Left ventricle myocardium inferior (tissue), 1 donor: ENCODE data around the gene SERPINB10. TPM values are rescaled to one million over a fixed set of nuclear protein-coding genes. Genes with fewer than 3 reads are reported as not detected.

Source experiments
- DNase-seq: peaks from one replicate; pipeline ENCODE4 v3.0.0-alpha.2; 2020
- H3K27ac ChIP-seq: fragments of 200-600 bp; replicated peaks from 2 replicates; pipeline ENCODE4 v1.8.0; 2021
- H3K27me3 ChIP-seq: fragments of 200-600 bp; 2 replicates; pipeline ENCODE4 v1.8.0; 2021; ENCODE audit warnings: low read depth
- H3K36me3 ChIP-seq: fragments of 200-600 bp; 2 replicates; pipeline ENCODE4 v1.8.0; 2021
- H3K4me1 ChIP-seq: fragments of 200-600 bp; 2 replicates; pipeline ENCODE4 v1.8.0; 2021
- H3K4me3 ChIP-seq: fragments of 200-600 bp; 2 replicates; pipeline ENCODE4 v1.8.0; 2021; ENCODE audit warnings: mild to moderate bottlenecking, moderate library complexity
- H3K9me3 ChIP-seq: fragments of 200-600 bp; replicated peaks from 2 replicates; pipeline ENCODE4 v1.8.0; 2021
- CTCF ChIP-seq: fragments of 200-600 bp; IDR thresholded peaks from 2 replicates; pipeline ENCODE4 v1.8.0; 2021; ENCODE audit warnings: antibody characterized with exemption, mild to moderate bottlenecking, borderline replicate concordance
- intact Hi-C: fragments of 100-400 bp; cut with micrococcal nuclease; formaldehyde crosslinking; loops from one replicate; pipeline ENCODE4 v1.11.0; 2022
- total RNA-seq: library from RNA; stranded (reverse); fragmentation: NEBNext Ultra II Directional; extraction: Animal tissue kit (Norgen Biotek cat#: 25700); gene quantifications from one replicate; pipeline ENCODE4 v1.2.1, GENCODE V29; 2021
- donor health status: DM: no; HTN: yes; CAD: no; lungs with severe emphysema.

The SERPINB10 gene
- total RNA-seq, 1 donor from 2014 or later, result not detected

- DNase-seq, result no peak
- H3K4me1 ChIP-seq, result peaks cover 7% of the 10 kb centered on the region
- no peaks in the 10 kb centered on the region for H3K9me3 ChIP-seq
- H3K4me3 ChIP-seq, result no peak overlapping the region
- no peaks in the 10 kb centered on the region for H3K36me3 ChIP-seq
- peaks cover 65% of the 10 kb centered on the region for H3K27me3 ChIP-seq
- H3K27ac ChIP-seq, result no peak overlapping the region
- no peak for TF ChIP-seq CTCF
- intact Hi-C loops, result no loop called here
These were observed 39.5 kb downstream of the SERPINB10 start for GRCh38 chr18:63947051-63947790.

- TF ChIP-seq CTCF, result peak; percentile 51
- intact Hi-C loops, result no loop called here
- Histone ChIP-seq H3K4me1 (peaks cover 7% of the 10 kb centered on the region), H3K9me3 (no peaks in the 10 kb centered on the region), H3K27ac (no peak within 1 kb of the TSS), H3K36me3 (no peaks in the 10 kb centered on the region), H3K27me3 (peaks cover 53% of the 10 kb centered on the region), H3K4me3 (peak within 1 kb of the TSS; percentile 59)
- peak; percentile 52 for DNase-seq
These were observed 41.4 kb downstream of the SERPINB10 start, which contains the start of gene HMSD for GRCh38 chr18:63949068-63949737. Gene HMSD (plus strand): TSS chr18:63949301. CDS start chr18:63953456, 4,155 bp downstream.

- Histone ChIP-seq H3K4me3 (no peak overlapping the region), H3K36me3 (no peaks in the 10 kb centered on the region), H3K27me3 (peaks cover 47% of the 10 kb centered on the region), H3K4me1 (peaks cover 7% of the 10 kb centered on the region), H3K27ac (no peak overlapping the region), H3K9me3 (no peaks in the 10 kb centered on the region)
- DNase-seq, result no peak
- TF ChIP-seq CTCF, result no peak
- intact Hi-C loops, result no loop called here
These were observed 43.5 kb downstream of the SERPINB10 start for GRCh38 chr18:63951302-63951705.

GRCh38 chr18:63953811-63954210, 46.1 kb downstream of the SERPINB10 start:
- H3K9me3 ChIP-seq, result no peaks in the 10 kb centered on the region
- peaks cover 7% of the 10 kb centered on the region for H3K4me1 ChIP-seq
- no peak overlapping the region for H3K27ac ChIP-seq
- TF ChIP-seq CTCF, result no peak
- no peak for DNase-seq
- H3K36me3 ChIP-seq, result no peaks in the 10 kb centered on the region
- peaks cover 34% of the 10 kb centered on the region for H3K27me3 ChIP-seq
- no peak overlapping the region for H3K4me3 ChIP-seq
- intact Hi-C loops, result no loop called here

GRCh38 chr18:63956755-63957154, 49.0 kb downstream of the SERPINB10 start:
- Histone ChIP-seq H3K27me3 (peaks cover 41% of the 10 kb centered on the region), H3K27ac (no peak overlapping the region), H3K4me3 (no peak overlapping the region), H3K9me3 (no peaks in the 10 kb centered on the region), H3K4me1 (no peaks in the 10 kb centered on the region), H3K36me3 (no peaks in the 10 kb centered on the region)
- TF ChIP-seq CTCF, result no peak
- no peak for DNase-seq
- intact Hi-C loops, result no loop called here
